ENCODE measurements around the gene SVOP. TPM values are rescaled to one million over a fixed set of nuclear protein-coding genes. Genes with fewer than 3 reads are reported as not detected.

Gene SVOP
- total RNA-seq, 4 donors from 2014 or later = under 0.01 to 0.33 (median 0.06) TPM; not detected in 1

DNA sequence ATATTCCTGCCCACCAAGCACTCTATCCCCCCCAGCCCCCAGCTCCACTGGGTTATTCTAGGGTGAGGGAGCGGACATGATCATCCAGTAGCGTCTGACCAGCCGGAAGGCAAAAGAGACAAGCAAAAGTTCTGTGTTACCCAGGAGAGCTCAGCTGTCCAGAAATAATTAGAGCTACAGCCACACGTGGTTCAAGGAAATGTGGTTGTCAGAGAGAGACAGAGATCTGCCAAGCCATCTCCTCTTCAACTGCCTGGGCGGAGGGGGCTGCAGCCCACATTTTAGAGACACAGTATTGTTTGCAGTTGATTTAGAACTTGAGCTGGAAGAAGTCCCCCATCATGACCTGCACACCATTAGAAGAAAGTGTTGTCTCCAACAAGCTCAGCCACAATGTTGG, 110.5 kb downstream of the SVOP start:
- DNase-seq (ENCODE audit: extremely low spot score) = no peak
- Histone ChIP-seq H3K9me3 (no peaks in the 10 kb centered on the region), H3K27me3 (no peaks in the 10 kb centered on the region), H3K27ac (replicated peaks in 1 of 4) (no peak overlapping the region), H3K36me3 (no peaks in the 10 kb centered on the region), H3K4me3 (no peak overlapping the region), H3K4me1 (peaks cover 4 to 7% (median 4%) of the 10 kb centered on the region in 4 donors)
- TF ChIP-seq POLR2A (IDR thresholded peaks at IDR 0.05; ENCODE audit: low read depth) = no peak
- TF ChIP-seq POLR2AphosphoS5 (IDR thresholded peaks at IDR 0.05) = no peak
- TF ChIP-seq, protein P1, sequence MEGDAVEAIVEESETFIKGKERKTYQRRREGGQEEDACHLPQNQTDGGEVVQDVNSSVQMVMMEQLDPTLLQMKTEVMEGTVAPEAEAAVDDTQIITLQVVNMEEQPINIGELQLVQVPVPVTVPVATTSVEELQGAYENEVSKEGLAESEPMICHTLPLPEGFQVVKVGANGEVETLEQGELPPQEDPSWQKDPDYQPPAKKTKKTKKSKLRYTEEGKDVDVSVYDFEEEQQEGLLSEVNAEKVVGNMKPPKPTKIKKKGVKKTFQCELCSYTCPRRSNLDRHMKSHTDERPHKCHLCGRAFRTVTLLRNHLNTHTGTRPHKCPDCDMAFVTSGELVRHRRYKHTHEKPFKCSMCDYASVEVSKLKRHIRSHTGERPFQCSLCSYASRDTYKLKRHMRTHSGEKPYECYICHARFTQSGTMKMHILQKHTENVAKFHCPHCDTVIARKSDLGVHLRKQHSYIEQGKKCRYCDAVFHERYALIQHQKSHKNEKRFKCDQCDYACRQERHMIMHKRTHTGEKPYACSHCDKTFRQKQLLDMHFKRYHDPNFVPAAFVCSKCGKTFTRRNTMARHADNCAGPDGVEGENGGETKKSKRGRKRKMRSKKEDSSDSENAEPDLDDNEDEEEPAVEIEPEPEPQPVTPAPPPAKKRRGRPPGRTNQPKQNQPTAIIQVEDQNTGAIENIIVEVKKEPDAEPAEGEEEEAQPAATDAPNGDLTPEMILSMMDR (IDR thresholded peaks at IDR 0.05) = no peak
- TF ChIP-seq EP300 (IDR thresholded peaks at IDR 0.05) = no peak
- whole genome bisulfite sequencing = 81% methylated on average over 5 of the region's 5 CpGs
- intact Hi-C loops (cut with DNase I) = no loop called here

GRCh38 chr12:108907839-108908351, 113.0 kb downstream of the SVOP start:
- no peak overlapping the region for H3K27ac ChIP-seq (replicated peaks in 1 of 4)
- TF ChIP-seq POLR2A (IDR thresholded peaks at IDR 0.05; ENCODE audit: low read depth) (no peak), POLR2AphosphoS5 (IDR thresholded peaks at IDR 0.05) (no peak), EP300 (IDR thresholded peaks at IDR 0.05) (no peak)
- TF ChIP-seq, protein P1 (IDR thresholded peaks at IDR 0.05) = no peak
- no peak for DNase-seq (ENCODE audit: extremely low spot score)
- intact Hi-C loops (cut with DNase I) = no loop called here
- no peaks in the 10 kb centered on the region for H3K36me3 ChIP-seq
- no peaks in the 10 kb centered on the region for H3K9me3 ChIP-seq
- H3K4me1 ChIP-seq = peaks cover 0 to 4% (median 0%) of the 10 kb centered on the region in 4 donors
- 13% methylated on average over 1 of the region's 2 CpGs for WGBS
- H3K4me3 ChIP-seq = no peak overlapping the region
- H3K27me3 ChIP-seq = no peaks in the 10 kb centered on the region

GRCh38 chr12:108906971-108907370, 113.9 kb downstream of the SVOP start:
- no peak for DNase-seq (ENCODE audit: extremely low spot score)
- H3K4me3 ChIP-seq = no peak overlapping the region
- H3K9me3 ChIP-seq = no peaks in the 10 kb centered on the region
- WGBS = 75% methylated on average over 2 of the region's 2 CpGs
- TF ChIP-seq POLR2A (IDR thresholded peaks at IDR 0.05; ENCODE audit: low read depth) (no peak), POLR2AphosphoS5 (IDR thresholded peaks at IDR 0.05) (no peak), EP300 (IDR thresholded peaks at IDR 0.05) (no peak)
- TF ChIP-seq, protein P1 (IDR thresholded peaks at IDR 0.05) = no peak
- H3K27me3 ChIP-seq = no peaks in the 10 kb centered on the region
- H3K4me1 ChIP-seq = peaks cover 0 to 4% (median 0%) of the 10 kb centered on the region in 4 donors
- H3K36me3 ChIP-seq = no peaks in the 10 kb centered on the region
- intact Hi-C loops (cut with DNase I) = no loop called here
- no peak overlapping the region for H3K27ac ChIP-seq (replicated peaks in 1 of 4)

GRCh38 chr12:108905725-108906124, 115.1 kb downstream of the SVOP start:
- no peaks in the 10 kb centered on the region for H3K27me3 ChIP-seq
- TF ChIP-seq, protein P1 (IDR thresholded peaks at IDR 0.05) = no peak
- TF ChIP-seq EP300 (IDR thresholded peaks at IDR 0.05) (no peak), POLR2A (IDR thresholded peaks at IDR 0.05; ENCODE audit: low read depth) (no peak), POLR2AphosphoS5 (IDR thresholded peaks at IDR 0.05) (no peak)
- no peaks in the 10 kb centered on the region for H3K9me3 ChIP-seq
- H3K4me3 ChIP-seq = no peak overlapping the region
- intact Hi-C loops (cut with DNase I) = no loop called here
- 74% methylated on average over 5 of the region's 5 CpGs for WGBS
- peaks cover 0 to 4% (median 0%) of the 10 kb centered on the region in 4 donors for H3K4me1 ChIP-seq
- no peak overlapping the region for H3K27ac ChIP-seq (replicated peaks in 1 of 4)
- no peaks in the 10 kb centered on the region for H3K36me3 ChIP-seq
- no peak for DNase-seq (ENCODE audit: extremely low spot score)

GRCh38 chr12:108899145-108899544, 121.7 kb downstream of the SVOP start:
- H3K4me3 ChIP-seq = no peak overlapping the region
- DNase-seq (ENCODE audit: extremely low spot score) = no peak

More at GRCh38 chr12:108899145-108899544, 121.7 kb downstream of the SVOP start:
- intact Hi-C loops (cut with DNase I) = no loop called here
- no peaks in the 10 kb centered on the region for H3K9me3 ChIP-seq
- H3K27me3 ChIP-seq = peaks cover 0 to 5% (median 0%) of the 10 kb centered on the region in 4 donors
- no peak for TF ChIP-seq POLR2A (IDR thresholded peaks at IDR 0.05; ENCODE audit: low read depth)
- TF ChIP-seq EP300 (IDR thresholded peaks at IDR 0.05) = no peak
- no peak for TF ChIP-seq POLR2AphosphoS5 (IDR thresholded peaks at IDR 0.05)
- TF ChIP-seq, protein P1 (IDR thresholded peaks at IDR 0.05) = no peak
- H3K36me3 ChIP-seq = no peaks in the 10 kb centered on the region
- no peaks in the 10 kb centered on the region for H3K4me1 ChIP-seq
- 80% methylated on average over 5 of the region's 5 CpGs for WGBS
- H3K27ac ChIP-seq (replicated peaks in 1 of 4) = no peak overlapping the region
